ENCODE data around the gene LTA.

DNA sequence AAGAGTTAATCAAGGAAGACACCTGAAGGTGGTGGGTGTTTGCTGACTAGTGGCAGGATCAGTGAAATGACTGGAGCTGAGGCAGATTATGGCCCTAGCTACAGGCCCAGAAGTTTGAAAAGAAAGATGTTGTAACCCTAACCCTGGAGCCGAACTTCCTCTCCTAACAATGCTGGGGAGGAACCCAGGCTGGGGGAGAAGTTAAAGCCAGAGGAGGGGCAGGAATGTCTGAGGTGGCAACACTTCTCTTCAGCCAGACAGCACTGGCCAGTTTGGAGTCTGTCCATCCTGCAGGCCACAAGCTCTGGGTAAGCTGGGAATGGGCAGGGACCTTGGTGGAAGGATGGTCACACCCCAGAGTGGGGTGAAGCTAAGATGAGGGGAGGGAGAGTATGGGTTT lies 13.9 kb downstream of the LTA start, which contains the start of gene LST1:
- TF ChIP-seq, protein P1, sequence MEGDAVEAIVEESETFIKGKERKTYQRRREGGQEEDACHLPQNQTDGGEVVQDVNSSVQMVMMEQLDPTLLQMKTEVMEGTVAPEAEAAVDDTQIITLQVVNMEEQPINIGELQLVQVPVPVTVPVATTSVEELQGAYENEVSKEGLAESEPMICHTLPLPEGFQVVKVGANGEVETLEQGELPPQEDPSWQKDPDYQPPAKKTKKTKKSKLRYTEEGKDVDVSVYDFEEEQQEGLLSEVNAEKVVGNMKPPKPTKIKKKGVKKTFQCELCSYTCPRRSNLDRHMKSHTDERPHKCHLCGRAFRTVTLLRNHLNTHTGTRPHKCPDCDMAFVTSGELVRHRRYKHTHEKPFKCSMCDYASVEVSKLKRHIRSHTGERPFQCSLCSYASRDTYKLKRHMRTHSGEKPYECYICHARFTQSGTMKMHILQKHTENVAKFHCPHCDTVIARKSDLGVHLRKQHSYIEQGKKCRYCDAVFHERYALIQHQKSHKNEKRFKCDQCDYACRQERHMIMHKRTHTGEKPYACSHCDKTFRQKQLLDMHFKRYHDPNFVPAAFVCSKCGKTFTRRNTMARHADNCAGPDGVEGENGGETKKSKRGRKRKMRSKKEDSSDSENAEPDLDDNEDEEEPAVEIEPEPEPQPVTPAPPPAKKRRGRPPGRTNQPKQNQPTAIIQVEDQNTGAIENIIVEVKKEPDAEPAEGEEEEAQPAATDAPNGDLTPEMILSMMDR (IDR thresholded peaks at IDR 0.05; ENCODE audit: low read length): no peak
- no peak for TF ChIP-seq EZH2 (optimal IDR thresholded peaks at IDR 0.05; ENCODE audit: low read depth, low read length)
- TF ChIP-seq EZH2phosphoT487 (IDR thresholded peaks at IDR 0.05; ENCODE audit: low read length): no peak
